Measurements from ENCODE around the gene NR2C2.
"Not testable (repeated sequence)": the region's sequence is repeated elsewhere in the genome, so short reads cannot be mapped to it uniquely, and the experiment has no call there.

NR2C2 gene

GRCh38 chr3:14959359-14959943, 12.1 kb downstream of the NR2C2 start:
- DNase-seq (ENCODE audit: low spot score) = no peak

GRCh38 chr3:14962762-14963161, 15.4 kb downstream of the NR2C2 start:
- DNase-seq (ENCODE audit: low spot score) = peak; percentile 16

GRCh38 chr3:14967285-14967684, 19.9 kb downstream of the NR2C2 start:
- no peak for DNase-seq (ENCODE audit: low spot score)

GRCh38 chr3:14969671-14970070, 22.3 kb downstream of the NR2C2 start:
- DNase-seq (ENCODE audit: low spot score) = no peak

GRCh38 chr3:14976317-14976716, 28.9 kb downstream of the NR2C2 start:
- DNase-seq (ENCODE audit: low spot score) = no peak

GRCh38 chr3:14980689-14981088, 33.3 kb downstream of the NR2C2 start:
- DNase-seq (ENCODE audit: low spot score) = no peak

GRCh38 chr3:14984581-14985113, 37.3 kb downstream of the NR2C2 start:
- DNase-seq (ENCODE audit: low spot score) = no peak

GRCh38 chr3:14988988-14989394, 41.6 kb downstream of the NR2C2 start:
- no peak for DNase-seq (ENCODE audit: low spot score)

GRCh38 chr3:14989943-14990779, 42.8 kb downstream of the NR2C2 start:
- DNase-seq (ENCODE audit: low spot score) = peak; percentile 11

GRCh38 chr3:14990780-14991148, 43.4 kb downstream of the NR2C2 start:
- no peak for DNase-seq (ENCODE audit: low spot score)

- no peak for DNase-seq (ENCODE audit: low spot score)
These were observed 43.9 kb downstream of the NR2C2 start for GRCh38 chr3:14991151-14991742.

GRCh38 chr3:14991818-14992612, 44.6 kb downstream of the NR2C2 start:
- DNase-seq (ENCODE audit: low spot score) = no peak

- DNase-seq (ENCODE audit: low spot score) = no peak
These were observed 50.6 kb downstream of the NR2C2 start for GRCh38 chr3:14997941-14998340.

GRCh38 chr3:14999182-14999581, 51.8 kb downstream of the NR2C2 start:
- not testable (repeated sequence) for DNase-seq (ENCODE audit: low spot score)

- DNase-seq (ENCODE audit: low spot score) = peak; percentile 27
These were observed 60.3 kb downstream of the NR2C2 start for GRCh38 chr3:15007681-15008141.

- DNase-seq (ENCODE audit: low spot score) = no peak
These were observed 61.8 kb downstream of the NR2C2 start for GRCh38 chr3:15009167-15009566.

- no peak for DNase-seq (ENCODE audit: low spot score)
These were observed 63.3 kb downstream of the NR2C2 start for GRCh38 chr3:15010664-15011063.

- no peak for DNase-seq (ENCODE audit: low spot score)
These were observed 63.8 kb downstream of the NR2C2 start for GRCh38 chr3:15011174-15011573.

GRCh38 chr3:15014606-15015328, 67.4 kb downstream of the NR2C2 start:
- DNase-seq (ENCODE audit: low spot score) = no peak

- DNase-seq (ENCODE audit: low spot score) = no peak
These were observed 68.1 kb downstream of the NR2C2 start for GRCh38 chr3:15015456-15015855.

GRCh38 chr3:15017191-15017590, 69.8 kb downstream of the NR2C2 start:
- no peak for DNase-seq (ENCODE audit: low spot score)

All from AG20443 (cell line).